ENCODE data around the gene ARMC8. TPM values are rescaled to one million over a fixed set of nuclear protein-coding genes. Genes with fewer than 3 reads are reported as not detected.
"Not testable (repeated sequence)": the region's sequence is repeated elsewhere in the genome, so short reads cannot be mapped to it uniquely, and the experiment has no call there.

The ARMC8 gene
- 47.1 TPM for total RNA-seq

- DNase-seq = peak; percentile 84
Measured at GRCh38 chr3:138187296-138188012, at the start of gene ARMC8. TSS of gene ARMC8 (plus strand) at chr3:138187301. CDS start at chr3:138187555, 254 bp downstream.

- no peak for DNase-seq
Measured at GRCh38 chr3:138137861-138138260, 49.2 kb upstream of the ARMC8 start.

GRCh38 chr3:138139691-138140090, 47.4 kb upstream of the ARMC8 start:
- no peak for DNase-seq

GRCh38 chr3:138140940-138141339, 46.2 kb upstream of the ARMC8 start:
- DNase-seq = no peak

GRCh38 chr3:138142181-138142580, 44.9 kb upstream of the ARMC8 start:
- DNase-seq = not testable (repeated sequence)

- DNase-seq = no peak
Measured at GRCh38 chr3:138148503-138148902, 38.6 kb upstream of the ARMC8 start.

- no peak for DNase-seq
Measured at GRCh38 chr3:138154534-138154933, 32.6 kb upstream of the ARMC8 start.

- DNase-seq = no peak
Measured at GRCh38 chr3:138157743-138158142, 29.4 kb upstream of the ARMC8 start.

GRCh38 chr3:138165061-138165460, 22.0 kb upstream of the ARMC8 start:
- no peak for DNase-seq

- no peak for DNase-seq
Measured at GRCh38 chr3:138172625-138173024, 14.5 kb upstream of the ARMC8 start.

GRCh38 chr3:138173769-138174420, 13.2 kb upstream of the ARMC8 start:
- DNase-seq = no peak

- peak; percentile 57 for DNase-seq
Measured at GRCh38 chr3:138174421-138175131, 12.5 kb upstream of the ARMC8 start, which contains the start of gene DBR1. TSS of gene DBR1 (minus strand) at chr3:138174921. CDS start at chr3:138174795, 126 bp downstream.

- DNase-seq = peak; percentile 1
Measured at GRCh38 chr3:138180375-138181029, 6.6 kb upstream of the ARMC8 start.

- no peak for DNase-seq
Measured at GRCh38 chr3:138184994-138185393, 2.1 kb upstream of the ARMC8 start.

GRCh38 chr3:138186221-138186620, 880 bp upstream of the ARMC8 start:
- no peak for DNase-seq

- DNase-seq = no peak
Measured at GRCh38 chr3:138186803-138187295, 252 bp upstream of the ARMC8 start.

- peak; percentile 4 for DNase-seq
Measured at GRCh38 chr3:138188013-138188730, 1.1 kb downstream of the ARMC8 start.

- no peak for DNase-seq
Measured at GRCh38 chr3:138195481-138195880, 8.4 kb downstream of the ARMC8 start.

- no peak for DNase-seq
Measured at GRCh38 chr3:138196023-138196422, 8.9 kb downstream of the ARMC8 start.

- DNase-seq = no peak
Measured at GRCh38 chr3:138197058-138197457, 10.0 kb downstream of the ARMC8 start.

GRCh38 chr3:138197524-138197923, 10.4 kb downstream of the ARMC8 start:
- no peak for DNase-seq

- DNase-seq = no peak
Measured at GRCh38 chr3:138199851-138200250, 12.8 kb downstream of the ARMC8 start.

Measured in skin of body (tissue), 2 donors.